Activated CD4-positive, alpha-beta memory T cell treated with anti-CD3 and anti-CD28 coated beads for 36 hours (primary cell): ENCODE measurements around the gene TRMT1L. TPM values are rescaled to one million over a fixed set of nuclear protein-coding genes. Genes with fewer than 3 reads are reported as not detected.
"Not testable (repeated sequence)": the region's sequence is repeated elsewhere in the genome, so short reads cannot be mapped to it uniquely, and the experiment has no call there.

Experiments
- CTCF ChIA-PET: fragments of 350-600 bp; sonication (Branson Sonifier 250); formaldehyde crosslinking; loops from one replicate; lab custom pipeline; 2021; ENCODE audit warnings: antibody characterized with exemption, inconsistent platforms; lab: Charles Lee
- POLR2A ChIA-PET: fragments of 350-600 bp; sonication (Branson Sonifier 250); formaldehyde crosslinking; loops from one replicate; lab custom pipeline; 2021; ENCODE audit warnings: antibody characterized with exemption; lab: Charles Lee
- DNase-seq: peaks from one replicate; pipeline ENCODE4 v3.0.0-alpha.2; 2020
- H3K27ac Mint-ChIP-seq: one replicate; pipeline ENCODE4 v1.8.0; 2021; ENCODE audit warnings: mixed read lengths
- H3K27me3 Mint-ChIP-seq: one replicate; pipeline ENCODE4 v1.8.0; 2021; ENCODE audit warnings: mixed read lengths
- H3K36me3 Mint-ChIP-seq: one replicate; pipeline ENCODE4 v1.8.0; 2021; ENCODE audit warnings: mixed read lengths
- H3K4me1 Mint-ChIP-seq: one replicate; pipeline ENCODE4 v1.8.0; 2021; ENCODE audit warnings: low read depth, mixed read lengths
- H3K4me3 Mint-ChIP-seq: one replicate; pipeline ENCODE4 v1.8.0; 2021; ENCODE audit warnings: mild to moderate bottlenecking, mixed read lengths
- H3K9me3 Mint-ChIP-seq: one replicate; pipeline ENCODE4 v1.8.0; 2021; ENCODE audit warnings: mixed read lengths
- intact Hi-C: fragments of 100-400 bp; cut with micrococcal nuclease; formaldehyde crosslinking; loops from one replicate; pipeline ENCODE4 v1.15.1; 2023
- total RNA-seq, 2 experiments: library from RNA; stranded (reverse); gene quantifications; one replicate each; pipeline ENCODE4 v1.2.3, GENCODE V29; 2021

Gene TRMT1L, protein sequence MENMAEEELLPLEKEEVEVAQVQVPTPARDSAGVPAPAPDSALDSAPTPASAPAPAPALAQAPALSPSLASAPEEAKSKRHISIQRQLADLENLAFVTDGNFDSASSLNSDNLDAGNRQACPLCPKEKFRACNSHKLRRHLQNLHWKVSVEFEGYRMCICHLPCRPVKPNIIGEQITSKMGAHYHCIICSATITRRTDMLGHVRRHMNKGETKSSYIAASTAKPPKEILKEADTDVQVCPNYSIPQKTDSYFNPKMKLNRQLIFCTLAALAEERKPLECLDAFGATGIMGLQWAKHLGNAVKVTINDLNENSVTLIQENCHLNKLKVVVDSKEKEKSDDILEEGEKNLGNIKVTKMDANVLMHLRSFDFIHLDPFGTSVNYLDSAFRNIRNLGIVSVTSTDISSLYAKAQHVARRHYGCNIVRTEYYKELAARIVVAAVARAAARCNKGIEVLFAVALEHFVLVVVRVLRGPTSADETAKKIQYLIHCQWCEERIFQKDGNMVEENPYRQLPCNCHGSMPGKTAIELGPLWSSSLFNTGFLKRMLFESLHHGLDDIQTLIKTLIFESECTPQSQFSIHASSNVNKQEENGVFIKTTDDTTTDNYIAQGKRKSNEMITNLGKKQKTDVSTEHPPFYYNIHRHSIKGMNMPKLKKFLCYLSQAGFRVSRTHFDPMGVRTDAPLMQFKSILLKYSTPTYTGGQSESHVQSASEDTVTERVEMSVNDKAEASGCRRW
- total RNA-seq, result 10 to 100 TPM; 28.6 to 34.4 TPM

GRCh38 chr1:185156854-185157598, at the start of gene TRMT1L, which contains the start of gene SWT1:
Gene TRMT1L, minus strand, starts transcription at chr1:185156953. Its CDS starts 241 bp downstream, at chr1:185156712.
Gene SWT1, plus strand, starts transcription at chr1:185157167. Its CDS starts 3,675 bp downstream, at chr1:185160842.
- intact Hi-C loops, result loop anchor here (1.0 to 10.0 kb wide), 14 partner anchors 13 to 1686 kb away; partner anchors contain the start of genes ARPC5, IVNS1ABP, ODR4 and RNF2
- DNase-seq, result peak; percentile 99
- ChIA-PET CTCF (interaction anchor here (0.6 to 3.8 kb wide), 3 partner anchors 12 to 352 kb away, joined by 4 to 36 read pairs (median 5); partner anchors contain the start of gene RNF2), POLR2A (interaction anchor here (0.6 to 1.5 kb wide), 5 partner anchors 10 to 403 kb away, joined by 3 to 9 read pairs (median 3); partner anchors contain the start of genes IVNS1ABP and RNF2)
- H3K9me3 Mint-ChIP-seq, result no peaks in the 10 kb centered on the region
- H3K4me3 Mint-ChIP-seq, result peak within 1 kb of the TSS; percentile 86
- H3K4me1 Mint-ChIP-seq, result peaks cover 53% of the 10 kb centered on the region
- peak within 1 kb of the TSS; percentile 90 for H3K27ac Mint-ChIP-seq
- H3K27me3 Mint-ChIP-seq, result no peaks in the 10 kb centered on the region
- no peaks in the 10 kb centered on the region for H3K36me3 Mint-ChIP-seq

- H3K4me3 Mint-ChIP-seq, result no peak overlapping the region
- no peak for DNase-seq
- no peak overlapping the region for H3K27ac Mint-ChIP-seq
- ChIA-PET POLR2A (no interaction called here), CTCF (no interaction called here)
- intact Hi-C loops, result no loop called here
- H3K27me3 Mint-ChIP-seq, result no peaks in the 10 kb centered on the region
- no peaks in the 10 kb centered on the region for H3K4me1 Mint-ChIP-seq
- H3K36me3 Mint-ChIP-seq, result peaks cover 39% of the 10 kb centered on the region
- H3K9me3 Mint-ChIP-seq, result peaks cover 16% of the 10 kb centered on the region
These were observed 44.1 kb upstream of the TRMT1L start for GRCh38 chr1:185200889-185201288.

DNA sequence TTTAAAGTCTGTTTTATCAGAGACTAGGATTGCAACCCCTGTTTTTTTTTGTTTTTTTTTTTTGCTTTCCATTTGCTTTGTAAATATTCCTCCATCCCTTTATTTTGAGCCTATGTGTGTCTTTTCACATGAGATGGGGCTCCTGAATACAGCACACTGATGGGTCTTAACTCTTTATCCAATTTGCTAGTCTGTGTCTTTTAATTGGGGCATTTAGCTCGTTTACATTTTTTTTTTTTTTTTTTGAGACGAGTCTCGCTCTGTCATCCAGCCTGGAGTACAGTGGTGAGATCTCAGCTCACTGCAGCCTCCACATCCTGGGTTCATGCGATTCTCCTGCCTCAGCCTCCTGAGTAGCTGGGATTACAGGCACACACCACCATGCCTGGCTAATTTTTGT, 42.0 kb upstream of the TRMT1L start:
- CTCF ChIA-PET, result interaction anchor here (0.9 kb wide), 1 partner anchor 10 kb away, joined by 3 read pairs; no protein-coding TSS in a partner anchor
- DNase-seq, H3K27me3 Mint-ChIP-seq, POLR2A ChIA-PET, H3K27ac Mint-ChIP-seq, H3K4me3 Mint-ChIP-seq, intact Hi-C loops, H3K4me1 Mint-ChIP-seq: not testable (repeated sequence)
- Mint-ChIP-seq H3K9me3 (peaks cover 16% of the 10 kb centered on the region), H3K36me3 (peaks cover 49% of the 10 kb centered on the region)

- DNase-seq, result no peak
- H3K27me3 Mint-ChIP-seq, result no peaks in the 10 kb centered on the region
- ChIA-PET POLR2A (no interaction called here), CTCF (no interaction called here)
- no peak overlapping the region for H3K27ac Mint-ChIP-seq
- no peaks in the 10 kb centered on the region for H3K4me1 Mint-ChIP-seq
- H3K9me3 Mint-ChIP-seq, result peaks cover 16% of the 10 kb centered on the region
- intact Hi-C loops, result no loop called here
- H3K4me3 Mint-ChIP-seq, result no peak overlapping the region
- H3K36me3 Mint-ChIP-seq, result peaks cover 37% of the 10 kb centered on the region
These were observed 37.0 kb upstream of the TRMT1L start for GRCh38 chr1:185193756-185194155.

GRCh38 chr1:185170291-185170848, 13.6 kb upstream of the TRMT1L start:
- Mint-ChIP-seq H3K27ac (no peak overlapping the region), H3K4me1 (peaks cover 5% of the 10 kb centered on the region), H3K27me3 (no peaks in the 10 kb centered on the region), H3K4me3 (no peak overlapping the region), H3K36me3 (peaks cover 4% of the 10 kb centered on the region), H3K9me3 (no peaks in the 10 kb centered on the region)
- POLR2A ChIA-PET, result no interaction called here
- CTCF ChIA-PET, result interaction anchor here (0.6 to 4.0 kb wide), 32 partner anchors 9 to 783 kb away, joined by 3 to 36 read pairs (median 3); partner anchors contain the start of genes C1orf21, RNF2 and SWT1
- peak; percentile 33 for DNase-seq
- intact Hi-C loops, result loop anchor here (1.0 to 5.0 kb wide), 4 partner anchors 13 to 512 kb away; partner anchors contain the start of gene SWT1

DNA sequence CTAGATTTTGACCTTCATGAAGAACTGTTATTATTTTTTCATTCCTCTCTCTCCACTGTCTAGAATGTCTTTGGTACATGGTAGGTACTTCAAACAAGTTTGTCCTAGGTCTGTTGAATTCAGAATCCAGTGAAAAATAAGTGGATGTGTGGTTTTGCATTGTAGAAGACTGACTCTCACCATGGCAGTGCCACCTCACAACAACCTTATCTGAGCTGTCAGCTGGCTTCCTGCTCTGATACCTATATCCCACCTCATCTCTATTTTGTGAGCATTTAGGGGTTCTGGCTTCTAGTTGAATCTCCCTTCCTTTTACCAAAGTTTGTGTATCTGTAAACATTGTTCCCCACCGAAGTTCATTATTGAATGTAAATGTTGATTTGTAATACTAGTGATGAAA, 9.4 kb upstream of the TRMT1L start:
- Mint-ChIP-seq H3K4me1 (peaks cover 4% of the 10 kb centered on the region), H3K36me3 (peaks cover 4% of the 10 kb centered on the region), H3K9me3 (no peaks in the 10 kb centered on the region), H3K27ac (no peak overlapping the region), H3K4me3 (no peak overlapping the region), H3K27me3 (no peaks in the 10 kb centered on the region)
- POLR2A ChIA-PET, result no interaction called here
- intact Hi-C loops, result no loop called here
- DNase-seq, result no peak
- CTCF ChIA-PET, result no interaction called here

DNA sequence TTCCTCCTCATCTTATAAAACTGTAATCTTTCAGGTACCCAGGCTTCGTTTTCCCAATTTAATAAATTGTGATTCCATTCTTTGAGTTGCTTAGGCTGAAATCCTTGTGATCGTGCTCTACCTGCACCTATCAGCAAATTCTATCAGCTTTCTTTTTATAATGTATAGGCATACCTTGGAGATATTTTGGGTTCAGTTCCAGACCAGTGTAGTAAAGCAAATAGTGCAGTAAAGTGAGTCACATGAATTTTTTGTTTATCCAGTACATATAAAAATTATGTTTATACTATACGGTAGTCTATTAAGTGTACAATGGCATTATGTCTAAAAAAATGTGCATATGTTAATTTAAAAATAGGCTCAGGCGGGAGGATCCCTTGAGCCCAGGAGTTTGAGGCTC, 5.7 kb upstream of the TRMT1L start:
- Mint-ChIP-seq H3K9me3 (no peaks in the 10 kb centered on the region), H3K27me3 (no peaks in the 10 kb centered on the region), H3K27ac (no peak overlapping the region), H3K4me3 (no peak overlapping the region), H3K36me3 (peaks cover 2% of the 10 kb centered on the region), H3K4me1 (peaks cover 23% of the 10 kb centered on the region)
- CTCF ChIA-PET, result interaction anchor here (0.9 kb wide), 1 partner anchor 22 kb away, joined by 3 read pairs; no protein-coding TSS in a partner anchor
- POLR2A ChIA-PET, result no interaction called here
- DNase-seq, result no peak
- intact Hi-C loops, result no loop called here

- intact Hi-C loops, result loop anchor here (5.0 to 10.0 kb wide), 4 partner anchors 278 to 1525 kb away; partner anchors contain the start of genes ARPC5 and TSEN15
- H3K4me3 Mint-ChIP-seq, result no peak overlapping the region
- ChIA-PET POLR2A (no interaction called here), CTCF (interaction anchor here (3.8 kb wide), 1 partner anchor 9 kb away, joined by 36 read pairs; no protein-coding TSS in a partner anchor)
- no peak overlapping the region for H3K27ac Mint-ChIP-seq
- no peaks in the 10 kb centered on the region for H3K9me3 Mint-ChIP-seq
- peaks cover 31% of the 10 kb centered on the region for H3K4me1 Mint-ChIP-seq
- H3K27me3 Mint-ChIP-seq, result no peaks in the 10 kb centered on the region
- no peaks in the 10 kb centered on the region for H3K36me3 Mint-ChIP-seq
- DNase-seq, result no peak
These were observed 3.2 kb upstream of the TRMT1L start for GRCh38 chr1:185159966-185160365.

- H3K27ac Mint-ChIP-seq, result no peak overlapping the region
- no peak for DNase-seq
- POLR2A ChIA-PET, result interaction anchor here (1.0 kb wide), 1 partner anchor 403 kb away, joined by 4 read pairs; the partner anchor contains the start of gene EDEM3
These were observed 2.0 kb upstream of the TRMT1L start for GRCh38 chr1:185158800-185159199.

DNA sequence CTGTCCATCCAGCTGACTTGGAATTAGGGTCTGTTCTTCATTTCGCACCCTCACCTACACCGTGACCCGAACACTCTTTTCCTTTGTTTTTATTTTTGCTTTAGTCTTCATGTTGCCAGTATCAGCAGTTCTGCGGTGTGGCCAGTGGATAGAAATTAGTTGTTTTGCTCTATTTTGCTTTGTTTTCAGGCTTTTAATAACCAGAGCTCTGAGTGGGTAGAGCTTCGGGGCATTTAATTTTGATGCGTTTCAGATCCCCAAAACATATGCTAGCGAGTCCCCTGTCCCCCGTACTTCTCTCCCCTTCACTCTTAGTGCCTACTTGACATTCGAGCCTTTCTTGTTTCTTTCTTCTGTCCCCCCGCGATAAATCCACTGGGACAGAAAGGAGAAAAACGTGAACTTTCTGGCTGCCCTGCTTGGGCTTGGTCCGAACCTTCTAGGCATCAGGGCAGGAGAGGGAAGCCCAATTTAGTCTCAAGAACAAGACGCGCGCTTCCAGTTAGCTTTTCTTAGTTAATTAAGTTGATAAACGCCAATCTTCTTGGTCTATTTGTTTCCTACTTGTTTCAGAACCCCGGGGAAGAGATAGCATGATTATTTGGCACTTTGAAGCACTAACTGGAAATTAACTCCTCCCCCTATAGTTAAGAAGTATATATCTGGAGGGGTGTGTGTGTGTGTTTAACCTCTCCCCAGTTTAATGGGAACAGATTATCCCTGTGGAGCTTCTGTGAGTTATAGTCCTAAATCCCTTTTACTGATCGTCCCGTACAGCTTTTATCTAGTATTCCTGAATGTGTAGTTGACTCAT, 1.1 kb upstream of the TRMT1L start:
- POLR2A ChIA-PET, result interaction anchor here (0.7 to 1.2 kb wide), 3 partner anchors 112 to 402 kb away, joined by 3 to 4 read pairs (median 3); partner anchors contain the start of genes EDEM3, IVNS1ABP and RNF2
- intact Hi-C loops, result loop anchor here (1.0 to 10.0 kb wide), 14 partner anchors 12 to 1687 kb away; partner anchors contain the start of genes ARPC5, IVNS1ABP, ODR4 and RNF2
- Mint-ChIP-seq H3K27me3 (no peaks in the 10 kb centered on the region), H3K27ac (peak overlapping the region; percentile 90), H3K4me3 (peak overlapping the region; percentile 86), H3K4me1 (peaks cover 46% of the 10 kb centered on the region), H3K36me3 (no peaks in the 10 kb centered on the region), H3K9me3 (no peaks in the 10 kb centered on the region)
- DNase-seq, result no peak
- CTCF ChIA-PET, result interaction anchor here (0.7 to 3.8 kb wide), 2 partner anchors 11 to 170 kb away, joined by 3 to 36 read pairs; no protein-coding TSS in a partner anchor

More at GRCh38 chr1:185158800-185159199, 2.0 kb upstream of the TRMT1L start:
- Mint-ChIP-seq H3K27me3 (no peaks in the 10 kb centered on the region), H3K9me3 (no peaks in the 10 kb centered on the region), H3K4me1 (peaks cover 39% of the 10 kb centered on the region), H3K4me3 (no peak overlapping the region), H3K36me3 (no peaks in the 10 kb centered on the region)
- CTCF ChIA-PET, result interaction anchor here (0.7 to 3.8 kb wide), 2 partner anchors 10 to 169 kb away, joined by 3 to 36 read pairs; no protein-coding TSS in a partner anchor
- intact Hi-C loops, result loop anchor here (5.0 to 10.0 kb wide), 4 partner anchors 276 to 1524 kb away; partner anchors contain the start of genes ARPC5 and TSEN15
